Type B pancreatic cell (in vitro differentiated cells): ENCODE results near the gene NTMT2. TPM values are rescaled to one million over a fixed set of nuclear protein-coding genes. Genes with fewer than 3 reads are reported as not detected.

Source experiments
- DNase-seq: peaks from one replicate; pipeline ENCODE4 v3.0.0; 2021; ENCODE audit warnings: mixed read lengths; ENCODE audit not compliant: unreplicated experiment; ENCODE audit errors: extremely low spot score
- H3K27ac Mint-ChIP-seq: 2 replicates; pipeline ENCODE4 v1.8.0; 2021; ENCODE audit warnings: mild to moderate bottlenecking, mixed read lengths
- H3K27me3 Mint-ChIP-seq: 2 replicates; pipeline ENCODE4 v1.8.0; 2021; ENCODE audit warnings: mixed read lengths
- H3K36me3 Mint-ChIP-seq: 2 replicates; pipeline ENCODE4 v1.8.0; 2021; ENCODE audit warnings: mixed read lengths
- H3K4me1 Mint-ChIP-seq: one replicate; pipeline ENCODE4 v1.8.0; 2021; ENCODE audit warnings: mixed read lengths; ENCODE audit not compliant: unreplicated experiment
- H3K4me3 Mint-ChIP-seq: 2 replicates; pipeline ENCODE4 v1.8.0; 2021; ENCODE audit warnings: mild to moderate bottlenecking, mixed read lengths
- H3K9me3 Mint-ChIP-seq: 2 replicates; pipeline ENCODE4 v1.8.0; 2021; ENCODE audit warnings: mixed read lengths
- CTCF ChIP-seq: fragments of 200-600 bp; sonication (generic); conservative IDR thresholded peaks from 2 replicates; pipeline ENCODE4 v1.5.0; 2021; ENCODE audit warnings: antibody characterized with exemption, mild to moderate bottlenecking
- microRNA-seq: library from miRNA; unstranded; fragments of <30 nt; microRNA quantifications from one replicate; pipeline ENCODE4, GENCODE V29; 2020
- total RNA-seq: library from RNA; stranded (reverse); gene quantifications from 2 replicates; pipeline ENCODE4 v1.2.1, GENCODE V29; 2021; ENCODE audit warnings: low replicate concordance

NTMT2 gene
- total RNA-seq, 1 donor from 2014 or later = not detected

GRCh38 chr1:170215072-170215885, 69.5 kb downstream of the NTMT2 start:
- Mint-ChIP-seq H3K9me3 (peaks cover 10% of the 10 kb centered on the region), H3K4me1 (peaks cover 18% of the 10 kb centered on the region), H3K27ac (no peak overlapping the region), H3K4me3 (no peak overlapping the region), H3K27me3 (peaks cover 3% of the 10 kb centered on the region), H3K36me3 (no peaks in the 10 kb centered on the region)
- TF ChIP-seq CTCF = no peak
- no peak for DNase-seq

GRCh38 chr1:170217517-170218256, 71.9 kb downstream of the NTMT2 start:
- no peak overlapping the region for H3K27ac Mint-ChIP-seq
- no peaks in the 10 kb centered on the region for H3K36me3 Mint-ChIP-seq

GRCh38 chr1:170218257-170218650, 72.5 kb downstream of the NTMT2 start:
- Mint-ChIP-seq H3K9me3 (peaks cover 17% of the 10 kb centered on the region), H3K4me1 (peaks cover 28% of the 10 kb centered on the region), H3K27ac (no peak overlapping the region), H3K27me3 (peaks cover 3% of the 10 kb centered on the region), H3K36me3 (no peaks in the 10 kb centered on the region), H3K4me3 (no peak overlapping the region)
- DNase-seq = no peak
- no peak for TF ChIP-seq CTCF

More at GRCh38 chr1:170217517-170218256, 71.9 kb downstream of the NTMT2 start:
- no peak for DNase-seq
- Mint-ChIP-seq H3K4me3 (no peak overlapping the region), H3K9me3 (peaks cover 13% of the 10 kb centered on the region), H3K4me1 (peaks cover 28% of the 10 kb centered on the region), H3K27me3 (peaks cover 3% of the 10 kb centered on the region)
- no peak for TF ChIP-seq CTCF

Small RNA genes lying within 50 kb of the gene (microRNA-seq; reads per million reads assigned to microRNA genes)
- gene MIR3119-1 = not detected
- gene MIR3119-2 = not detected

Other genes starting within 250 kb of the NTMT2 start
- gene KIFAP3, start 71.3 kb upstream of the NTMT2 start, total RNA-seq = 39.7 and 44.7 TPM in 2 replicates